ENCODE measurements around the gene ASPDH. TPM values are rescaled to one million over a fixed set of nuclear protein-coding genes. Genes with fewer than 3 reads are reported as not detected.

Gene ASPDH
- total RNA-seq, 1 experiment from 2014 or later = not detected

DNA sequence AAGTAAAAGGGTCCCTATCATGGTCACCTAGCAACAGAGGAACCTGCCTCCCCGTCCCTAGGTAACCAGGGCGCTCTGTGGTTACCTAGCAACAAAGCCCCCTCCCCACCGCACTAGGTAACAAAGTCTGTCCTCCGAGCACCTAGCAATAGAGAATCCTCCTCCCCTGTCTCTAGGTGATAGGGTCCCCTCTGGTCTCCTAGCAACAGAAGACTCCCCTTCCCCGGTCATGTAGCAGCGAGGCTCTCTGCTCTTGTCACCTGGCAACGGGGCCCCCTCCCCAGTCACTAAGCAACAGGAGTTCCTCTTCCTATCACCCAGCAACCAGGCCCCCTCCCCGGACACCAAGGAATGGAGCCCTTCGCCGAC lies 3.0 kb downstream of the ASPDH start:
- Histone ChIP-seq H4K20me1 (ENCODE audit: control insufficient read depth, insufficient read depth, insufficient read length) (no peaks in the 10 kb centered on the region), H4K91ac (ENCODE audit: insufficient read length, low read depth, low read length) (no peak overlapping the region), H3K4me1 (ENCODE audit: insufficient read depth, low read length) (no peaks in the 10 kb centered on the region), H3T11ph (ENCODE audit: low read length) (no peak overlapping the region), H3K79me2 (ENCODE audit: insufficient read depth, low read length) (no peaks in the 10 kb centered on the region), H3K9me3 (ENCODE audit: control insufficient read depth, low read depth, low read length) (no peaks in the 10 kb centered on the region), H2BK20ac (ENCODE audit: low read depth, low read length, poor library complexity, severe bottlenecking) (no peak overlapping the region), H4K8ac (replicated peaks; ENCODE audit: insufficient read length, low read depth, low read length) (no peak overlapping the region), H3K56ac (ENCODE audit: insufficient read length, low read depth, low read length) (no peak overlapping the region), H3K23me2 (ENCODE audit: insufficient read length, low read depth, low read length, poor library complexity, severe bottlenecking) (no peaks in the 10 kb centered on the region), H3K27ac (ENCODE audit: insufficient read length, low read depth, low read length) (no peak overlapping the region), H4K5ac (ENCODE audit: insufficient read length, low read depth, low read length) (no peak overlapping the region), H2BK5ac (ENCODE audit: insufficient read length, low read length) (no peak overlapping the region), H2BK120ac (ENCODE audit: low read depth, low read length, poor library complexity, severe bottlenecking) (no peak overlapping the region), H2BK15ac (ENCODE audit: low read depth, low read length) (no peak overlapping the region), H2BK12ac (ENCODE audit: insufficient read length, low read depth, low read length) (no peak overlapping the region), H3K4me2 (ENCODE audit: insufficient read depth, insufficient read length, low read length) (peak overlapping the region; percentile 57), H3K79me1 (ENCODE audit: insufficient read depth, low read depth, low read length, poor library complexity, severe bottlenecking) (no peaks in the 10 kb centered on the region), H2AFZ (ENCODE audit: low read length) (no peak overlapping the region), H2AK5ac (ENCODE audit: insufficient read length, low read length) (no peak overlapping the region), H3K23ac (ENCODE audit: insufficient read length, low read depth, low read length) (no peak overlapping the region), H3K27me3 (ENCODE audit: insufficient read depth, low read length) (peaks cover 2% of the 10 kb centered on the region; the same call in 1 of the 2 replicates), H3K14ac (ENCODE audit: insufficient read depth, low read length) (0 out of 2 replicates have a peak overlapping the region, but pooled peaks have one; percentile 9), H3K9ac (ENCODE audit: extremely low read depth, insufficient read length, low read length) (no peak overlapping the region), H3K4ac (ENCODE audit: low read depth, low read length) (no peak overlapping the region), H3K18ac (ENCODE audit: insufficient read length, low read depth, low read length) (no peak overlapping the region)
- Mint-ChIP-seq H3K4me3 (peak overlapping the region; percentile 81 to 87), H3K27me3 (ENCODE audit: low read depth) (peaks cover 50% of the 10 kb centered on the region), H3K9me3 (no peaks in the 10 kb centered on the region; a peak in 1 of 5 replicates), H3K4me1 (peaks cover 7 to 27% of the 10 kb centered on the region in 2 experiments), H3K36me3 (ENCODE audit: insufficient read depth in 1 of 3, low read depth in 3 of 3) (no peaks in the 10 kb centered on the region; a peak in 1 of 7 replicates), H3K27ac (peak overlapping the region; percentile 70 to 97 (median 89); a peak in 5 of 7 replicates)
- WGBS (ENCODE audit: extremely low coverage, insufficient read length, low lambda C conversion rate) = no CpG with 5 or more reads among the region's 10 CpGs
- no peak for DNase-seq
- TF ChIP-seq, protein P1, sequence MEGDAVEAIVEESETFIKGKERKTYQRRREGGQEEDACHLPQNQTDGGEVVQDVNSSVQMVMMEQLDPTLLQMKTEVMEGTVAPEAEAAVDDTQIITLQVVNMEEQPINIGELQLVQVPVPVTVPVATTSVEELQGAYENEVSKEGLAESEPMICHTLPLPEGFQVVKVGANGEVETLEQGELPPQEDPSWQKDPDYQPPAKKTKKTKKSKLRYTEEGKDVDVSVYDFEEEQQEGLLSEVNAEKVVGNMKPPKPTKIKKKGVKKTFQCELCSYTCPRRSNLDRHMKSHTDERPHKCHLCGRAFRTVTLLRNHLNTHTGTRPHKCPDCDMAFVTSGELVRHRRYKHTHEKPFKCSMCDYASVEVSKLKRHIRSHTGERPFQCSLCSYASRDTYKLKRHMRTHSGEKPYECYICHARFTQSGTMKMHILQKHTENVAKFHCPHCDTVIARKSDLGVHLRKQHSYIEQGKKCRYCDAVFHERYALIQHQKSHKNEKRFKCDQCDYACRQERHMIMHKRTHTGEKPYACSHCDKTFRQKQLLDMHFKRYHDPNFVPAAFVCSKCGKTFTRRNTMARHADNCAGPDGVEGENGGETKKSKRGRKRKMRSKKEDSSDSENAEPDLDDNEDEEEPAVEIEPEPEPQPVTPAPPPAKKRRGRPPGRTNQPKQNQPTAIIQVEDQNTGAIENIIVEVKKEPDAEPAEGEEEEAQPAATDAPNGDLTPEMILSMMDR (conservative IDR thresholded peaks at IDR 0.05) = no peak
